T-helper 1 cell (primary cell): ENCODE measurements around the gene THRB.

Experiments used
- DNase-seq, 5 donors: peaks; one replicate each; pipeline ENCODE4 v3.0.0-alpha.2; 2012 to 2020

The THRB gene

GRCh38 chr3:24512564-24513197 is 18.0 kb upstream of the THRB start:
- DNase-seq: no peak

DNA sequence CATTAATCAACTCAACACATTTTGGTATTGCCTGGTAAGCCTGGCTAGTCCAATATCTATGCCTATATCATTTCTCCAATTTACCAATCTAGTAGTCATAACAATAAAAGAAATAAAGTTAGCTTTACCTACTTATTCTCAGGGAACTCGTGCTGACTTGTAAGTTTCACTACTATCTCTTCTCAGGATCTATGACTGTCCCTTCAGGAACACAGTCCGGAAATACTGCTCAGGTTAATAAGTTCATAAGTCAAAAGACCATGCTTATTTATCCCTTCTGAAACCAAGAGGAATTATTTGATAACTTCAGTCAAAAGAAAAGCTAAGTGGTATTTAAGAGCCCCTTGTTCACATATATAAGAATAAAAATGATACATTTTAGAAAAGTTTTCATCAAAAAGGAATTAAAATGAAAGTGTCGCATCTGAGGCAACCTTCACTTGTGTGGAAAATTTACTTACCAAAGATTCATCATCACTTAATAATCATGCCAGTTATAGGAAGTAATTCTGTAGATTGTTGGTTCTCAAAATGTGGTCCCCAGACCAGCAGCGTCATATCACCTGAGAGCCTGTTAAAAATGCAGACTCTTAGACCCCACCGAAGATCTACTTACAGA is 15.5 kb upstream of the THRB start:
- no peak for DNase-seq

GRCh38 chr3:24508423-24508839 is 13.8 kb upstream of the THRB start:
- DNase-seq: no peak

- no peak for DNase-seq
Observed at GRCh38 chr3:24507776-24508422, 13.2 kb upstream of the THRB start.

GRCh38 chr3:24506966-24507775 is 12.5 kb upstream of the THRB start:
- DNase-seq: no peak

DNA sequence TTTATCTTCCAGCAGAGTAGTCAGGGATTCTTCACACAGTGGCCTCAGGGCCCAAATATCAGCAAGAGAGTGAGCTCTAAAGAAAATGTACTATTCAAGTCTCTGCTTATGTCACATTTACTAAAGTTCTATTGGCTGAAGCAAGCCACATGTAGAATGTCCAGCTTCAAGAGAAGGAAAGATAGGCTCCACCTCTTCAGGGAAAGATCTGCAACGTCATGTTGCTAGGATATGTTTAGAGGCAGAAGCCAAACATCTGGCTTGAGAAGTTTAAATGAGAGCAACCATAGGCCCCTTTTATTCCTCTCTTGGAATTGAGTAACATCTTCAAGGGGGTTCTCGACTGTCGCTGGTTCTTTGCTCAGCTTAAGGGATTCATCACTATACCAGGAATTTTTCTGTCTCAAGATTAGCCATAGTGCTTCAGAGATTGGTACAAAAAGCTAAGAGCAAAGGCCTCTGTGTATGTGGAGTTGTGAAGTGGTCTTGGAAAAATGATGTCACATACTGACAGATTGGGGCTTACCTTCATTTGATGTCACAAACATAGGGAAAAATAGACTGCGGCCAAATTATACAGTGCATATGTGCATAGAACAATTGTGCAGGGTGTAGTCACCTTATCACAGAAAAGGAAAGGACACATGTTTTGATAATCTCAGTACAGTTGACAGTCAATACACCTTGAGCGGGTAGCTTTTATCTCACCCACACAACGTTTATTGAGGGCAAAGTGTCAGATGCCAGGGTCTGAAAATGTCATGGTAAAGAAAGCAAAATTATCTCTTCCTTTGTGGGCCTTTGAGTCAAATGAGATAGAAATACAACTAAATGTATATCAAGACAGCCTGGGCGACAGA is 11.3 kb upstream of the THRB start:
- no peak for DNase-seq

DNA sequence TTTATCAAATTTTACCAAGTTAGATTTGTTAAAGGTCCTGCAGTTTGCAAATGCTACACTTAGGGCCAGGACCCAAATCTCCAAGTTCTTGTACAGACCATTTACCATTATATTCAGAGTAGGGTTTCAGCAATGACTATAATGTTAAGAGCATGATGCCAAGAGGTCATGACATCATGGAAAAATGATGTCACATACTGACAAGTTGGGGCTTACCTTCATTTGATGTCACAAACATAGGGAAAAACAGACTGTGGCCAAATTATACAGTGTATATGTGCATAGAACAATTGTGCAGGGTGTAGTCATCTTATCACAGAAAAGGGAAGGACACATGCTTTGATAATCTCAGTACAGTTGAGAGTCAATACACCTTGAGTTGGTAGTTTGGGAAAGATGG is 10.1 kb upstream of the THRB start:
- no peak for DNase-seq

DNA sequence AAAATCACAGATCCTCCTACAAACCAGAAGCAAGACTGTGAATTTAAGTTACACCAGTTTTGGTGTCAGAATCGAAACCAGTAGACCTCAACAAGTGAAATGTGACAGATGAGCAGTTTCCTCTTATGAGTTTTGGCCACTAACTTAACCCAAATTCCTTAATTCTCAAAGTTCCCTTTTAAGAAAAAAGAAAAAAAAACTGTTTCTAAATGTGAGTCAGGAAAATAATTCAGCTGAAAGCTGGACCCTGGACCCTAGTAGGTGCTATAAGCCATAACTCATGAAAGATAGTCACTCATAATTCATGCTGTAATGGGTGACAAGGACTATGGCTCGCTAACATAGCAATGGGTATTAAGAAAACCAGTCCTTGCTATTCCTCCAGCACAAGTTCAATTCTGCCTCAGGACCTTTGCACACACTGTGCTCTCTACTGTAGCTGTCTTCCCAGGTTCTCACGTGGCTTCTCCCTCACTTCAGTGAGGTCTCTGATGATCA is 9.0 kb upstream of the THRB start:
- DNase-seq: no peak

- DNase-seq: no peak
Observed at GRCh38 chr3:24502690-24503089, 8.0 kb upstream of the THRB start.

- DNase-seq: no peak
Observed at GRCh38 chr3:24500806-24501205, 6.2 kb upstream of the THRB start.

DNA sequence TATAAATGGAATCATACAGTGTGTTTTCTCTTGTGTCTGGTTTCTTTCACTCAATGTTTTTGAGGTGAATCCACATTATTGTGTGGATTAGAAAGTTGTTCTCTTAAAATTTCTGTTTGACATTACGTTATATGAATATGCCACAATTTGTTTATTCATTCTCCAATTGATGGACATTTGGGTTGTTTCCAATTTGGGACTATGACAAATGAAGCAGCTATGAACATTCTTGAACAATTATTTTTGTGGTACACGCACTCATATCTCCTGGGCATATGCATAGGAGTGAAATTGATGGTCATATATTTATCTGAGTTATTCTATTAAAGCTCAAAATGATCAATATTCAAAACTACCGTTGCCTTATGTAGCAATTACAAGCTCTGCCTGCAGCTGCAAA is 5.3 kb upstream of the THRB start:
- no peak for DNase-seq

GRCh38 chr3:24498796-24499195 is 4.1 kb upstream of the THRB start:
- DNase-seq: no peak

- no peak for DNase-seq
Observed at GRCh38 chr3:24498391-24498790, 3.7 kb upstream of the THRB start.

GRCh38 chr3:24497942-24498341 is 3.3 kb upstream of the THRB start:
- DNase-seq: no peak

- DNase-seq: no peak
Observed at GRCh38 chr3:24496529-24497482, 2.2 kb upstream of the THRB start.

GRCh38 chr3:24495326-24495994 is 810 bp upstream of the THRB start:
- no peak for DNase-seq

GRCh38 chr3:24493746-24494617 is 668 bp downstream of the THRB start:
- no peak for DNase-seq

DNA sequence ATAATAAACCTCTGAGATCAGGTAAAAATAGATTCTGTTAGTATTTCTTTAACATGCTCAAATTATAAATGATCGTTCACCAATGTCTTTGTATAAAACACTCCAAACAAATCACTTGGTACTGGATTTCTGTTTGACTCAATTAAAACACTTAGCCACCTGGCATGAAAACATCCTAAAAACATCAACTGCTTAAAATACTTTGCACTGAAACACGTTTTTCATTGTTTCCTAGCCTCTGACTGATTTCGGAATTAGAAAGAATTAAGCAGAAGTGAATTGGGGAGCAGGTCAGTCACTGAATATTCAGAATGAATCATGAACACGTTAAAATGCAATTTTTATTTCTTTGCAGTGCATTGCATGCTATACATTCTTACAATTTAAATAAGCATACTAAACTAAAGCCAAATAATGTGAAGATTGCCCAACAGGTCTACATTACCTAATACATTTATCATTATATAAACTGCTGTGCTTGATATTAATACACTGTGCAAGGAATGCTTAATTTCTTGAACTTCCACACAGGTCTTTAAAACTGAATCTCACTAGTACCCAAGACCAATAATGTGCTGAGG is 1.6 kb downstream of the THRB start:
- DNase-seq: no peak

- DNase-seq: no peak
Observed at GRCh38 chr3:24490151-24490550, 4.5 kb downstream of the THRB start.
